Amygdala (tissue), 56 donors: ENCODE measurements around the gene MAP2K7.
A peak's percentile ranks its signal among the peaks of the same experiment; 100 is the strongest.

Experiments used
- DNase-seq, 56 donors: peaks; one replicate each; lab custom pipeline; 2025; lab: John Stamatoyannopoulos, UW

The MAP2K7 gene

GRCh38 chr19:7866399-7867091 lies 37.1 kb upstream of the MAP2K7 start:
- no peak for DNase-seq

GRCh38 chr19:7867092-7867844 lies 36.4 kb upstream of the MAP2K7 start:
- no peak for DNase-seq

GRCh38 chr19:7868326-7868670 lies 35.4 kb upstream of the MAP2K7 start:
- DNase-seq = no peak

GRCh38 chr19:7868671-7869452 lies 34.8 kb upstream of the MAP2K7 start:
- peak in 31 of 56 donors; percentile 18 to 81 (median 49) for DNase-seq

GRCh38 chr19:7869453-7869909 lies 34.2 kb upstream of the MAP2K7 start:
- DNase-seq = peak in 29 of 56 donors; percentile 23 to 70 (median 45)

GRCh38 chr19:7869910-7870511 lies 33.7 kb upstream of the MAP2K7 start:
- peak in 18 of 56 donors; percentile 19 to 84 (median 44) for DNase-seq

- peak in 31 of 56 donors; percentile 15 to 84 (median 40) for DNase-seq
Measured at GRCh38 chr19:7870571-7871436, 32.9 kb upstream of the MAP2K7 start.

GRCh38 chr19:7871437-7872305 lies 32.0 kb upstream of the MAP2K7 start:
- peak in 47 of 56 donors; percentile 10 to 88 (median 50) for DNase-seq

GRCh38 chr19:7872306-7873204 lies 31.1 kb upstream of the MAP2K7 start:
- no peak for DNase-seq

- peak in 2 of 56 donors; percentile 23 to 27 for DNase-seq
Measured at GRCh38 chr19:7873304-7874075, 30.2 kb upstream of the MAP2K7 start.

GRCh38 chr19:7874076-7874896 lies 29.4 kb upstream of the MAP2K7 start, which contains the start of gene PRR36:
TSS of gene PRR36 (minus strand) at chr19:7874390. CDS start at chr19:7873689, 701 bp downstream.
- peak in 46 of 56 donors; percentile 18 to 76 (median 51) for DNase-seq

- DNase-seq = no peak
Measured at GRCh38 chr19:7874897-7875273, 28.8 kb upstream of the MAP2K7 start.

GRCh38 chr19:7877249-7877836 lies 26.3 kb upstream of the MAP2K7 start:
- DNase-seq = no peak

- DNase-seq = no peak
Measured at GRCh38 chr19:7879111-7879807, 24.4 kb upstream of the MAP2K7 start.

- no peak for DNase-seq
Measured at GRCh38 chr19:7879836-7880235, 23.8 kb upstream of the MAP2K7 start.
